OCI-M1 (cell line): Measurements from ENCODE around the gene SLC25A30.
"Not testable (repeated sequence)": the region's sequence is repeated elsewhere in the genome, so short reads cannot be mapped to it uniquely, and the experiment has no call there.

Experiments used
- DNase-seq: peaks from one replicate; lab custom pipeline; 2025; lab: John Stamatoyannopoulos, UW

SLC25A30 gene

DNA sequence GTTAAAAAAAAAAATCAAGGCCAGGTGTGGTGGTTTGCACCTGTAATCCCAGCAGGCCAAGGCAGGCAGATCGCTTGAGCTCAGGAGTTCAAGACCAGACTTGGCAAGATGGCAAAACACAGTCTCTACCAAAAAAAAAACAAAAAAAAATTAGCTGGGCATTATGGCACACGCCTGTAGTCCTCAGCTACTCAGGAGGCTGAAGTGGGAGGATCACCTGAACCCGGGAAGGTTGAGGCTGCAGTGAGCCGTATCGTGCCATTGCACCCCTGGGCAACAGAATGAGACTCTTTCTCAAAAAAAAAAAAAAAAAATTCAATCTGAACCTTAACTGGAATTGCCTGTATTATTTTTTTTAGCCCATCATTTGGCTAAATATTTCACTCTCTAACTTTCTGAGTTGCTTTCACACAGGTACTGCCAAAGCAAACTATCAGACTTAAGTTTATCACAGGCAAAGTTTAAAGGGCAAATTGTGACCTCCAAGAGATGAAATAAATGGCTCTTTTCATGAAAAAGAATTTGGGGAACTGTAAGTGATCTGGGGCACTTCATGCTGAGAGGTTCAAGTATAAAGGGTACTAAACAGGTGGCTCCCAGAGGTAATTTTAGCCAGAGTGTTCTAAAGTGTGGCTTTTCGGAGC lies 14.7 kb upstream of the SLC25A30 start:
- no peak for DNase-seq

DNA sequence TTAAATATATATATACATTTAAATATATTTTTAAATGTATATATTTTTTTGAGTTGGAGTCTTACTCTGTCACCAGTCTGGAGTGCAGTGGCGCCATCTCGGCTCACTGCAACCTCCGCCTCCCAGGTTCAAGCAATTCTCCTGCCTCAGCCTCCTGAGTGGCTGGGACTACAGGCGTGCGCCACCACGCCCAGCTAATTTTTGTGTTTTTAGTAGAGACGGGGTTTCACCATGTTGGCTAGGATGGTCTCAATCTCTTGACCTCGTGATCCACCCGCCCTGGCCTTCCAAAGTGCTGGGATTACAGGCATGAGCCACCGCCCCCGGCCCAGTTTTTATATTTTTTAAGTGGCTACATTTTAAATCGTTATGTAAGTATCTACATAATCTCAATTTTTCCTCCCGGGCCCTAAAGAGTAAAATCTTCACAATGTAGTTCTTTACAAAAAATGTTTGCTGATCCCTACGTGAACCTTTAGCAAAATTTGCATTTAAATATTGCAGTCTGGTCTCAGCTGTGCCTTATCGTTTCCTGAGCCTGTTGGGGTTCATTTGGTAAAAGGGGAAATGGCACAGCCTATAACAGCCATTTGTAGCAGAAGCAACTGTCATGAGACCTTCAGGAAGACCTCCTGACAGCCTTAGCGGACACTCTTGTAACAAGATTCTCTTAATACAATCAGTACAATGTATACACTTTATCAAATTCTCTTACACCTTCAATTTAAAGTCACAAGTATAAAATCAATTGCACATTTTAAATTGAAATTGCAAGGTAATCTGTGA lies 8.1 kb upstream of the SLC25A30 start:
- DNase-seq: not testable (repeated sequence)

DNA sequence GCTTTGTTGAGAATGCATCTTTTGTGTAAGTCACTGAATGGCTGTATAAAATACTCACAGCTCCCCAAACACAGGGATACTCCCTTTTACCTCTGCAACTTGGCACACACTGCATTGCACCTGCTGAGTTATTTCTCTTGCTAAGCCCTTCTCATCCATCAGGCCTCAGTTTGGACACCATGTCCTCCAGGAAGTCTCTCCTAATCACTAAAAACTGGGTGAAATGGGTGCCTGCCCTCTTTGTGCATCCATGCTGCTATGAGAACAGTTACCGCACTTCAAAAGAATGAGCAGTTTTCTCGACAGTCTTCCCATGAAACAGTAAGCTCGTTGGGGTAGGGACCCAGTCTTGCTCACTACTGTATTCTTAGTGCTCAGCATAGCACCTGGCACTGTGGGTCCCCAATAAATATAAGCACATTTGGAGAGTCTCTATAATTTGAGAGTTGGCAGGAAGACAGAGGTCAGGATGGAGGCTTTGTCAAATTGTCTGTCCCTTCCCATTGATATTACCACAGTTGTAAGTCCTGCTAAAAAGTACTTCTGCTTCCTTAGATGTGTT lies 4.6 kb upstream of the SLC25A30 start:
- peak; percentile 30 for DNase-seq

DNA sequence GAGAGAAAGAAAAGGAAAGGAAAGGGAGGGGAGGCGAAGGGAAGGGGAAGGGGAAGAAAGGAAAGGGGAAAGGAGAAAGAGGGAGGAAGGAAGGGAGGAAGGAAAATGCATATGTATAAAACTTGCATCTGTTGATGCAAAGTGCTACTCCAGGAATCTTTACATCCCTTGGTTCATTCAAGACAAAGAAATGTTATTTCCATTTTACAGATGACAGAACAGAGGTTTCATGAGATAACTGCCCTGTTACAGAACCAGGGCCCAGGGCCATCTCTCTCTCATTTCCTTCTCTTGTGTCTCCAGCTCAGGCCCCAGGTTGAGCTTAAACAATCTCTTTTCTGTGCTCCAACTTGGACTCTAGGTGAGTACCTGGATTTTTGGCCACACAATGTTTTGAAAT lies 1.8 kb upstream of the SLC25A30 start:
- DNase-seq: no peak

DNA sequence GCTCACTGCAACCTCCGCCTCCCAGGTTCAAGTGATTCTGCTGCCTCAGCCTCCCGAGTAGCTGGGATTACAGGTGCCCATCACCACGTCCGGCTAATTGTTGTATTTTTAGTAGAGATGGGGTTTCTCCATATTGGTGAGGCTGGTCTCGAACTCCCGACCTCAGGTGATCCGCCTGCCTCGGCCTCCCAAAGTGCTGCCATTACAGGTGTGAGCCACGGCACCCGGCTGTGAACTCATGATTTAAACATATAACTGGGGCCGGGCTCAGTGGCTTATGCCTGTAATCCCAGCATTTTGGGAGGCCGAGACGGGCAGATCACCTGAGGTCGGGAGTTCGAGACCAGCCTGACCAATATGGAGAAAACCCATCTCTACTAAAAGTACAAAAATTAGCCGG lies 1.2 kb upstream of the SLC25A30 start:
- DNase-seq: not testable (repeated sequence)

DNA sequence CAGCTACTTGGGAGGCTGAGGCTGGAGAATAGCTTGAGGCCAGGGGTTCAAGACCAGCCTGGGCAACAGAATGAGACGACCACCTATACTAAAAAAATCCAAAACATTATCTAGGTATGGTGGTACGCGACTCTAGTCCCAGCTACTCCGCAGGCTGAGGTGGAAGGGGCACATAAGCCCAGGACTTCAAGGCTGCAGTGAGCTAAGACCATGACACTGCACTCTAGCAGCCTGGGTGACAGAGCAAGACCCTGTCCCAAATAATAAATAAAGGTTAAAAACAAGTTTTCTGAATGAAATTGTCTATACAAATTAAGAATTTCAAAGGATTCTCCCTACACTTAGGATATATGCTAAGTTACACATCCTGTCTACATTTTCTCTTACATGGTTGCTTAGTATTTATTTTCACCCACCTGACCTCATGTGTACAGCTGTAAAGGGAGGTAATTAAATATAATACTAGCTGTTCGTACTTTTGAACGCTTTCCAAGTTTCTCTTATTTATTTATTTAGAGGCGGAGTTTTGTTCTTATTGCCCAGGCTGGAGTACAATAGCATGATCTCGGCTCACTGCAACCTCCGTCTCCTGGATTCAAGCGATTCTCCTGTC lies 1.6 kb downstream of the SLC25A30 start:
- no peak for DNase-seq

DNA sequence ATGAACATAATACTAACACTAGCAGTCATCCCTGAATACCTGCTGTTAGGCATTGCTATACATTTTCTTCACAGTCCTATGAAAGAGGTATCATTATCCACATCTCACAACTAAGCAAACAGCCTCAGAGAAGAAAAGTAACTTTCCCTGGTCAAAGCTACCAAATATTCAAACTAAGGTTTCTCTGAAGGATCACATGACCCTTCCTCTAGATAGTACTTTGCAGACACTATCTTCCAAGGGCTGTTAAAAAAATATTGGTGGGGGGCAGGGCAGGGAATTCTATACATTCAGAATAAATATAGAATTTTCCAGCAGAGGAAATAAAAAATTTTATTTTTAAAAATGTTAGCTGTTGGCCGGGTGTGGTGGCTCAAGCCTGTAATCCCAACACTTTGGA lies 3.1 kb downstream of the SLC25A30 start:
- DNase-seq: no peak

DNA sequence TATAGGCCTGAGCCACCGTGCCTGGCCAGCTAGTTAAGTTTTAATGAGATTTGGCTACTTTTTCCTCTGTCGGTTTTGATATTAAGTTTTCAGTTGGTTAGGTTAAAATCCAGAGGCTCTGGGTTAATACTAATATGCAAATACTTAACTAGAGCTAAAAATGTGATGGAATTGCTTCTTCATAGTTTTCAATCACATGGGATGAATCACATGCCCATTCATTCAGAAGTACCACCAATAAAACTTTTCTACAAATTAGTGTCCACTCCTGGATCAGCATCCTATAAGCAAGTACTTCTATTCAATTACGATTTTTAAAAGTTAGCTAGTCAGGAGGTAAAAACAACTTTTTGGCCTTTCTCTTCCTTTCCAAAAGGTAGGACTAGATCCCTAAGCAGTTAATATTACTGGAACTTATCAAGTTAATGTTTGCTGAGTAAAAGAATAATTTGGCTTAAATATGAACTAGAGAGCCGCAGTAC lies 4.3 kb downstream of the SLC25A30 start:
- no peak for DNase-seq

DNA sequence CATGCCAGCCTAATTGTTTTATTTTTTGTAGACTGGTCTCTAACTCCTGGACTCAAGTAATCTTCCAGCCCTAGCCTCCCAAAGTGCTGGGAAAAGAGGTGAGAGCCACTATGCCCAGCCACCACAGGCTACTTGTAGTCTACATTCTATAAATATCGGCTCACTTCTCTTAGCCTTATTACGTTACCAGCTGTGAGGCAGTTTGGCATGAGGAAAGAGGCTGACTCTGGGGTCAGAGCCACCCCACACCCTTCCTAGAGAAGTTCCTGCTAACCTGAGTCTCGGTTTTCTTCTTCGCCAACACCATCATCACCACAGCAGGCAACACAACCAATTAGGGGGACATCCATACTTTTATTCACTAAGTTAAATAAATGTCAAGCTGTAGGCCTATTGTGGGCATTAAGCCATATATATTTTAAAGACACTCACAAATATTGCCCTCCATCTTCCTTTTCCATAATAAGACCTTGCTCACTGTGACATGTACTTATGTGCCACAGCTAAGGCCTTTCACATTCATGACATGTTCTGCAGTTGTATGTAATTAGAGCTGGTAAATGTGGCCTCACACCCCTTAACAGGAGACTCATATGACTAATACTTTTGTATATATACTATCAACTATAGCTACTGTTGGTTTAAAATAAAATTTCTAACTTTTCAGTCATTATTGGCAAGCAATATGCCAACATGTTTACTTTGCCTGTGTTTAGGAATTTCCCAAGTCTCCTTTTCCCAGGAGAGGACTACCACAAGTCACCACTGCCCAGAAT lies 5.7 kb downstream of the SLC25A30 start:
- no peak for DNase-seq

DNA sequence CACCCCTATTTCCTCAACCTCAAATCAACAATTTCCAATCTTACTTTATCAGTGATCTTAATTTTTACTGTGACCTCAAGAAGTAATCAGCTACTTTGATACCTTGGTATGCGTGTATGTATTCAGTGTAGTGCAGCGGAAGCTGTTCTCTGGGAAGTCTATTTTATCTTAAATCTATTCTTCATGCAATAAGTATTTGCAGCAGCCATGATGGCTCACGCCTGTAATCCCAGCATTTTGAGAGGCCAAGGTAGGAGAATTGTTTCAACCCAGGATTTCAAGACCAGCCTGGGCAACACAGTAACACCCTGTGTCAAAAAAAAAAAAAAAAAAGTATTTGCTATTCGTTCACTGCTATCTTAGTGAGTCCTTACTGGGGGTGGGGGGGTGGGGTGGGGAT lies 6.5 kb downstream of the SLC25A30 start:
- no peak for DNase-seq

DNA sequence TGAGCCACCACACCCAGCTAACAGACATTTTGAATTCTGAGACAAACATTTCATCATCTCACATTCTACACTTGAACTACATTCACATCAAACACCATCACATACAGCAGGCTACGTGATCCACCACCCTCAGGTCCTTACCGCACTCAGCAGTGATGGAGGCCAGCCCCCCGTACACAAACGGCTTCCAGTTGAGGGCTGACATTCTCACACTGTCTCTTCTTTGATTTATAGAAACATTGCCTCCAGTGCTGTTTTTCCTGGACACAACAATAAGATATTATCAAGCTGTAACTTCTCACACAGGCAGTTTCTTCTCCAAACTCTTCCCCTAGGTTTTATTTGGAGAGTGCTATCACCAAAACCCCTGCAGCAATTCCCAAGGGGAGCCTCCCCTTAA lies 7.0 kb downstream of the SLC25A30 start:
- DNase-seq: no peak

DNA sequence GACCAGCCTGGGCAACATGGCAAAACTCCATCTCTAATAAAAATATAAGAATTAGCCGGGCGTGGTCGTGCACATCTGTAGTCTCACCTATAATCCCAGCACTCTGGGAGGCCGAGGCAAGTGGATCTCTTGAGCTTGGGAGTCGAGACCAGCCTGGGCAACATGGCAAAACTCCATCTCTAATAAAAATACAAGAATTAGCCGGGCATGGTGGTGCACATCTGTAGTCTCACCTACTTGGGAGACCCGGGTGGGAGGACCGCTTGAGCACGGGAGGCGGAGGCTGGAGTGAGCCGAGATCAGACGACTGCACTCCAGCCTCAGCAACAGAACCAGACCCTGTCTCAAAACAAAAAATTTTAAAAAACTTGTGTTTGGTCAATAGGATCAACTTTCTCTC lies 7.7 kb downstream of the SLC25A30 start:
- no peak for DNase-seq

DNA sequence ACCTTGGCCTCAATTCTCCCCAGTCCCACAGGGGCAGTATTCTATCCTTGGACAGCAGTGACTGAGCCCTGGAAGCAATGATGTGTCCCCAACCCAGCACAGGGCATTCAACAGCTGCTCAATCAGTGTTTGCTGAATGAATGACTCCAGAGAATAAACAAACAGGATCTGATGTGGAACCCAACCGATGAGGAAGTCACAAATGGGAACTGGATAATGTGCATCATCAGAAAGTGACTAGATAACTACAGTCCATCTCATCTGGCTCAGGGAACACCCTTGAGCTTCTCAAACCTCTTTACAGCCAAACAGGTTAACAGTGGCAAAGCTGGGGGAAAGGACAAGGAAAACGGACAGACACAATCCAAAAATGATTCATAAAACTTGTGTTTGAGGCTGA lies 8.2 kb downstream of the SLC25A30 start:
- DNase-seq: no peak

DNA sequence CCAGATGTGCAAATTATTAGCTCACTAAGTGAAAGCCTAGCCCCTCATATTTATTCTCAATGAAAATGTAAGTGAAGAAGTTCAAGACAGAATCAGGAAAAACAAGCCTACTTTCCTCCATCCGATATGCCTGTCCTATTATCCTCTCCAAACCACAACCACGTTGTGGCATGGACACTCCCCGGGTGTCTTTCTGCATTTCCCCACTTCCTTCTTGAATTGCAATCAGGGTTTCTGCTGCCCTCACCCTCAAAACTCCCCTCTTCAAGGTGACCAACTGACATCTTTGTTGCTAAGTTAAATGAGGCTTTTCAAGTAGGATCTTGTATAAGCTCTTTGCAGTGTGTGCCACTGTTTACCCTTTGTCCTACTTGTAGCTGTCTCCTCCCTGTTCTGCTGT lies 11.8 kb downstream of the SLC25A30 start:
- no peak for DNase-seq

DNA sequence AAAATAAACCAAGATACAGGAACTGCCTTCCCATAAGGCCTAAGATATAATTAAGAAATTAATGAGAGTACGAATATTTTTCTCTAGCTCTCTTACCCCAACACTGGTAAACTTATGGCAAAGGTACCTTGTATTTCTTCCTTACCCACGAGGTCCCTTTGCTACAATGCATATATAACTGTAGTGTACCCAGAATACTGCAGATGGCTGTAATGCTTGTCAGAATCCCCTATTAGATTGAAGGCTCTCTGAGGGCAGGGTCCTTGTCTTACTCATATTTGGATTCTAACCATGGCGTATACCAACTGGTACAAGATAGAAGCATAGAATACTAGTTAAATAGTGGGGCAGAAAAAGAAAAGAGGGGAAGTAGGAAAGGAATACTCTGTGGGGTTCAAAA lies 15.1 kb downstream of the SLC25A30 start:
- DNase-seq: no peak

DNA sequence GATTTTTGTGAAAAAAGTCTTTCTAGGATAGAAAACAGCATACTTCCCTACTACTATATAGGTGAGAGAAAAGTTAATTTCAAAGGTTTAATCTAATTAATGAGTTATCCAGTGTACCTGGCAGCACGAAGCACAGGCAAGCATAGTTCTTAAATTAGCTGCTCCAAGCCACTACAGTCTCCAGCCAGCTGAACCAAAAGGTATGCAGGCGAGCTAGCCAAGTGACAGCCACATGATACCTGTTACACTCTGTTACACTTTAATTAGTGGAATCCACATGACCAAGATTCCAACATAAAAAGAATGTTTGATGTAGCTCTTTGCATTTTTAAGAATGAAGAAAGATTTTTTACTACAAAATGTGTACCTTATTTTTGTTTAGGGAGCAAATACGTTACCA lies 15.5 kb downstream of the SLC25A30 start:
- no peak for DNase-seq

DNA sequence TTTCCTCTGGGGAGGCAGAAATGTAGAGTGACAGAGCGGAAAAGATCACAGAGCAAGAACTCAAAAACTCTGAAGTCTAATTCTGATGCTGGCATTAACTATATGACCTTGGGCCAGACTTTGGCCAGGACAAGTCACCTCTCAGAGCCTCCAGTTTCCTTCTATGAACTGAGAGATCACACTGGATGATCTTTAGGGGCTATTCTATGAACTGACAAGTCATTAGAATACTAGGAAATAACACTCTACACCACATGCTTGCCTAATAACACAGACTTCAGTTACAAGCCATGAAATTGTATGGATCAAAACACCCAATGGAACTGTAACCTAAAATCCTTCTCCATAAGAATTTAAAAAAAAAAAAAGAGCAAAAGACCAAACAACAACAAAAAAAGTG lies 16.9 kb downstream of the SLC25A30 start:
- DNase-seq: peak; percentile 10

DNA sequence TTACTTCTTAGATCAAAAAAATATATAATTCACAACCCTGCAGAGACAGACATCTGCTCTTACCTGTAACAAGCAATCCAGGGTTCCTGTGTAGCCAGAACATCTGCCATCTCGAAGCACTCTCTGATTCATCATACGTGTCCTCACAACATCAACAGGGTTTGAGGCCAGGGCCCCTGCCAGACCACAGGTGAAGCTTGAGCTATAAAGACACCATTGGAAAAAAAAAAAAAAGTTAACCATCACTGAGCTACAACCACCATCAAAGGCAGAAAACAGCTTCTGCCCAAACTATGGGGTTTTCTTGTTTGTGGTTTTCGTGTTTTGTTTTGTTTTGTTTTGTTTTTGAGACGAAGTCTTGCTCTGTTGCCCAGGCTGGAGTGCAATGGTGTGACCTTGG lies 19.3 kb downstream of the SLC25A30 start:
- DNase-seq: no peak

DNA sequence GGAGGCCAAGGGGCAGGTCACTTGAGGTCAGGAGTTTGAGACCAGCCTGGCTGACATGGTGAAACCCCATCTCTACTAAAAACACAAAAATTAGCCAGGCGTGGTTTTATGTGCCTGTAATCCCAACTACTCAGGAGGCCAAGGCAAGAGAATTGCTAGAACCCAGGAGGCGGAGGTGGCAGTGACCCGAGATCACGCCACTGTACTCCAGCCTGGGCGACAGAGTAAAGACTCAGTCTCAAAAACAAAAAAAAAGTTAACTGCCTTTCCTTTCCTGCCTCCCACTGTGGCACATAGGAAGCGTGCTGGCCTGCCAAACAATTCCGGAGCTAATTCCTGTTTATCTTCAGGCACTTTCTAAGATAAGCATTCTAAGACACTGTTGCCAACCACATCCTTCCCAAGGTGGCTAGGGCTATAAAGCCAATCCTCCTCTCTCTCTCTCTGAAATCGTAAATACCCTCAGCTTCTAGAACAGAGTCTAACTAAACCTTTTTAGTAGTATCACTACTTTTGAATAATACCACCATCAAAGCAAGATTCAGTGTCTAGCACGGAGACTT lies 21.6 kb downstream of the SLC25A30 start:
- no peak for DNase-seq

DNA sequence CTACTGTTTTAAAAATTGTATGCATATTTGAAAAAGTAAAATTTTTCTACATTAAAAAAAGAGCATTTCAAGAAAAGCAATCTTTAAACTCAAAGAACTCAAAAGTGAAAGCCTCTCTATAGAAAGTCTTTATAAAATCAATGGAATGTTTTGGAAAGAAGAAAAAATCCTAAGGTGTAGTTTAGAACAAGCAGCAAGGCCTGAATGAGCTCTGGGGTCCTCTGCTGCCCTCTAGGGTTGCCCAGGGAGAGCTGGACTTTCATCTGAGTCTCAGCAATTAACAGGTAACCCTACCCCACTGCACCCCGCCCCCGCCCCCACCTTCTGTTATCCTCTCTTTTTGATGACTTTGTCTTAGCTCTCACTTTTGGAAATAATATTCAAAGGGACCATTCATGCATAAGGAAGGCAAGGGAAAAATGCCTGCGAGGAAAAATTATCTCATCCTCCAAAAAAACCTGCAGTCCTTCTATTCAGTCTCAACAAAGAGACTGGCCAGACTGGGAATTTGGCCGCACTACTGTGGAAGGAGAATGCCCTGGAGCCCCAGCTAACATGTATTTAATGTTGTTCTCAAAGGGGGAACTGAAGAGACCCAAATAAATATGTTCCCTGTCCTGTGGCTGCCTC lies 24.1 kb downstream of the SLC25A30 start:
- peak; percentile 72 for DNase-seq

DNA sequence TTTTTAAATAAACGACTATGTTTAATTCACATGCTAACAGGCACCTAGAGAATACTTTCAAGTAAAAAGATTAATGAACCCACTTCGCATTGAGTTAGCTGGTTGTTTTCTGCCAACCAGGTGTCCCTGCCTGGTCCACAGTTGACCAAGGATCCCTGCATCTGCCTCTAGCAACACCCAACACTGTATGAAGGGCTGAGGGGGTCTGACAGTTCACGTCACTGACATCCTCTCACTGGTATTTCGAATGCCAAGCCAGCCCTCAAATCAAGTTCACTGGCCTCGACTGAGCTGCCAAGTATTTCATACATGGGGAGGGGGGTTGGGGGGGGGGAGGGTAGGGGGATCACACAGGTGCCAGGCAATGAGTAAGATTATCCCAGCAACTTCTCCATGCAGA lies 25.4 kb downstream of the SLC25A30 start:
- DNase-seq: no peak
